DOHH2 (cell line): ENCODE data around the gene UBXN4.

Experiments used
- H3F3A ChIP-seq: fragments of 200-600 bp; sonication (generic), shearing (Covaris generic); 2 replicates; pipeline ENCODE4 v1.6.0; 2016; ENCODE audit warnings: antibody characterized with exemption, mild to moderate bottlenecking; ENCODE audit not compliant: control insufficient read depth, insufficient read depth
- H3K27ac ChIP-seq: fragments of 200-600 bp; sonication (generic); 2 replicates; pipeline ENCODE4 v1.5.1; 2014; ENCODE audit warnings: low read depth, mild to moderate bottlenecking, low read length, moderate library complexity
- H3K27me3 ChIP-seq: fragments of 200-600 bp; sonication (generic); 2 replicates; pipeline ENCODE4 v1.6.1; 2014; ENCODE audit warnings: mild to moderate bottlenecking, low read length, mixed read lengths; ENCODE audit not compliant: control insufficient read depth
- H3K36me3 ChIP-seq: fragments of 200-600 bp; sonication (generic); 2 replicates; pipeline ENCODE4 v1.6.1; 2014; ENCODE audit warnings: mild to moderate bottlenecking, low read length, moderate library complexity, mixed read lengths; ENCODE audit not compliant: control insufficient read depth
- H3K4me1 ChIP-seq: fragments of 200-600 bp; sonication (generic); 2 replicates; pipeline ENCODE4 v1.6.1; 2014; ENCODE audit warnings: mild to moderate bottlenecking, low read length, mixed read lengths; ENCODE audit not compliant: control insufficient read depth
- H3K4me2 ChIP-seq: fragments of 200-600 bp; sonication (generic); 2 replicates; pipeline ENCODE4 v1.6.0; 2014; ENCODE audit warnings: mild to moderate bottlenecking, low read length, moderate library complexity
- H3K4me3 ChIP-seq: fragments of 200-600 bp; sonication (generic); 2 replicates; pipeline ENCODE4 v1.5.1; 2014; ENCODE audit warnings: mild to moderate bottlenecking, low read length, mixed read lengths
- H3K79me2 ChIP-seq: fragments of 200-600 bp; sonication (generic); 2 replicates; pipeline ENCODE4 v1.6.1; 2014; ENCODE audit warnings: mild to moderate bottlenecking, low read length, mixed read lengths; ENCODE audit not compliant: control insufficient read depth
- H3K9me2 ChIP-seq: fragments of 200-600 bp; sonication (generic); replicated peaks from 2 replicates; pipeline ENCODE4 v1.6.1; 2014; ENCODE audit warnings: mild to moderate bottlenecking, low read length, mixed read lengths; ENCODE audit not compliant: control insufficient read depth
- H3K9me3 ChIP-seq: fragments of 200-600 bp; sonication (generic); 2 replicates; pipeline ENCODE4 v1.6.1; 2014; ENCODE audit warnings: antibody characterized with exemption, low read length, mixed read lengths; ENCODE audit not compliant: control insufficient read depth, insufficient read depth
- H4K20me1 ChIP-seq: fragments of 200-600 bp; sonication (generic); 2 replicates; pipeline ENCODE4 v1.6.0; 2014; ENCODE audit warnings: low read depth, mild to moderate bottlenecking, antibody characterized with exemption, low read length, moderate library complexity; ENCODE audit not compliant: control insufficient read depth, insufficient read depth
- CTCF ChIP-seq: fragments of 200-600 bp; sonication (generic); IDR thresholded peaks from one replicate; pipeline ENCODE4 v1.5.1; 2014; ENCODE audit warnings: antibody characterized with exemption, mild to moderate bottlenecking, low read depth, low read length; ENCODE audit not compliant: poor library complexity, severe bottlenecking
- EZH2phosphoT487 ChIP-seq: fragments of 200-600 bp; sonication (generic); IDR thresholded peaks from 2 replicates; pipeline ENCODE4 v1.6.1; 2017; ENCODE audit warnings: borderline replicate concordance, mild to moderate bottlenecking, antibody characterized with exemption, low read length, moderate library complexity, mixed read lengths

The UBXN4 gene

DNA sequence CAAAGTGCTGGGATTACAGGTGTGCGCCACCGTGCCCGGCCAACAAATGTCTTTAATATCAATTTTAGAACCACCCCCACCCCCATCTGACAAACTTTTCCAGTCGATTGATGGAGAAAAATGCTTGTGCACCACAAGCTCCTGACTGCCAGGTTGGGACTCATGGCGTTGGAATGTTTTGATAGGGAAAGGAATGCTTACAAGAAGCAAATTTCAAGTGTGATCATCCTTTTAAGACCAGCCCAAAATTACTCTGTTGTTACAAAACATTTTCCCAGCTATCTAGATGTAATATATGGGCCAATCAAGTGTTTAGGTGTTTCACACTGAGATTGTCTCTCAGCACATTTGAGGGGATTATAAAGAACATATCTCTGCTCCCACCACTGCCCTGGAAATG, 45.2 kb downstream of the UBXN4 start:
- Histone ChIP-seq H3K9me2 (no peaks in the 10 kb centered on the region), H3K79me2 (no peaks in the 10 kb centered on the region), H3K27me3 (no peaks in the 10 kb centered on the region), H3K27ac (no peak overlapping the region), H3K4me3 (no peak overlapping the region), H3K4me1 (peaks cover 25% of the 10 kb centered on the region), H4K20me1 (no peaks in the 10 kb centered on the region), H3K4me2 (no peak overlapping the region), H3K36me3 (peaks cover 36% of the 10 kb centered on the region), H3K9me3 (no peaks in the 10 kb centered on the region), H3F3A (peaks cover 10% of the 10 kb centered on the region; the same call in 1 of the 2 replicates)
- no peak for TF ChIP-seq EZH2phosphoT487
- TF ChIP-seq CTCF = no peak

GRCh38 chr2:135790423-135790822, 48.8 kb downstream of the UBXN4 start:
- Histone ChIP-seq H3K36me3 (peaks cover under 1% of the 10 kb centered on the region), H3F3A (no peaks in the 10 kb centered on the region), H3K4me1 (peaks cover 5% of the 10 kb centered on the region; the same call in 1 of the 2 replicates), H3K4me3 (no peak overlapping the region), H3K4me2 (no peak overlapping the region), H3K9me2 (no peaks in the 10 kb centered on the region), H3K27ac (no peak overlapping the region), H3K27me3 (no peaks in the 10 kb centered on the region), H3K79me2 (no peaks in the 10 kb centered on the region), H4K20me1 (no peaks in the 10 kb centered on the region), H3K9me3 (no peaks in the 10 kb centered on the region)
- TF ChIP-seq EZH2phosphoT487 (no peak), CTCF (no peak)

DNA sequence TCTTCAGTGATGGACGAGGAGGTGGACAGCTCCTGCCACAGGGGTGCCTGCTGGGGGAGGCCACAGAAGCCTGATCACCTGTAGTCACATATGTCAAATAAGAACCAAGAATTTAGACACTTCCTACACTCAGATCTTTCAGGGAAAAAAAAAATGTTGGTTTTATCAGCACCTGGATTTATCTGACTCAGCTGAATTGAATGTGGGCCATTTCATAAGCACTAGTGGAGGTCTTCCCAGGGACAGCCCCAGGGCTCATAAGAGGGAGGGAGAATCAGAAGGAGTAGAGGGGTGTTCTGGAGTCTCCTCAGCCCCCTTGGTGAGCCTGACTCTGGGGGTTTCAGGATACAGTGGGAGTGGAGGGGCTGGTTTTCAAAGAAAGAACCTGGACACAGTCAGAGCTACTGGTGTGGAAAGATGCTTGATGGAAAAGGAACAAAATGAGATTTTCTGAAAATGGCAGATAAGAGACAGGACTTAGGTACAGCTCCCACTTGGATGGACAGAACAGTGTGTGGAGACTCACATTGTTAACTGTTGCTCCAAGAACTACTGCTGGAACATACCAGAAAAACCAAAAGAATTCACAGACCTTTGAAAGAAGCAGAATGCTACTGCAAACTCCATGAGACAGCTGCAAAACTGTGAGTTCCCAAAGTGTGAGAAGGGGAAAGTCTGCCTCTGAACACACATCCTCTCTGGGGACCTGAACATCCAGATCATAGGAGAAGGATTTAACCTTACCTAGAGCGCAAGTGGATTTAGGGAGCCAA, 49.9 kb downstream of the UBXN4 start:
- H4K20me1 ChIP-seq = no peaks in the 10 kb centered on the region
- H3K9me2 ChIP-seq = no peaks in the 10 kb centered on the region
- no peaks in the 10 kb centered on the region for H3K79me2 ChIP-seq
- no peak overlapping the region for H3K4me3 ChIP-seq
- H3K4me2 ChIP-seq = no peak overlapping the region
- H3K9me3 ChIP-seq = no peaks in the 10 kb centered on the region
- no peaks in the 10 kb centered on the region for H3K36me3 ChIP-seq
- H3K27me3 ChIP-seq = no peaks in the 10 kb centered on the region
- no peak for TF ChIP-seq EZH2phosphoT487
- TF ChIP-seq CTCF = no peak
- H3K27ac ChIP-seq = no peak overlapping the region
- H3F3A ChIP-seq = no peaks in the 10 kb centered on the region
- H3K4me1 ChIP-seq = peaks cover 5% of the 10 kb centered on the region; the same call in 1 of the 2 replicates
